CD4-positive, alpha-beta T cell treated with Interleukin-15 for 4 hours (primary cell): ENCODE data around the gene SNN.

Source experiments
- DNase-seq: peaks from one replicate; pipeline ENCODE4 v3.0.0-alpha.2; 2020; ENCODE audit warnings: low spot score

SNN gene

DNA sequence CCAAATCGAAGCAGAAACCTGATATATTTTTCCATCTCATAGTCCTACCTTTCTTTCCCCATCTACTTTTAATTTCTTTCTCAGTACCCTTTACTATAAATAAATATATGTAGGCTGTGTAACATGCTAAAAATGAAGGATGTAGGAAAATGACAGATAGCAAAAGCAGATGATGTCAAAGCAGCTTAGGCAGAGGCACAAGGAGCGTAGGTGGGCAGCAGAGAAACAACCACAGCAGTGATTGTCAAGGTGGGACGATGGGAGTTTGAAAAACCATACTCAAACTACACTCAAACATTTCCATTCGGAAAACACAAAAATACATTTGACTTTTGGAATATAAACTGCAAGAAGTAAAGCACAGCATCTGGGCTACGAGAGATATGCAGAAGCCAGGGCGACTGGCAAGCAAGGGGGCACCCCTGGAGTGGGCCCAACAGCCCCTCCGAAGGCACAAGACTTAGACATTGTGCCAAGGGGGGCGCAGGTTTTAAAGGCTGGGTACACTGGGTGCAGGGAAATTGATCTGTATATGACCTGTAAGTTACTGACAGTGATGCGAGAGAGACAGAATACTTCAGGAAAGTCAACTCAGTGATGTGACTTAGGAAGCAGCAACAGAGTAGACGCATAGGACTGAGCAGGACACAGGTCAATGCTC is 31.1 kb downstream of the SNN start:
- DNase-seq: no peak

DNA sequence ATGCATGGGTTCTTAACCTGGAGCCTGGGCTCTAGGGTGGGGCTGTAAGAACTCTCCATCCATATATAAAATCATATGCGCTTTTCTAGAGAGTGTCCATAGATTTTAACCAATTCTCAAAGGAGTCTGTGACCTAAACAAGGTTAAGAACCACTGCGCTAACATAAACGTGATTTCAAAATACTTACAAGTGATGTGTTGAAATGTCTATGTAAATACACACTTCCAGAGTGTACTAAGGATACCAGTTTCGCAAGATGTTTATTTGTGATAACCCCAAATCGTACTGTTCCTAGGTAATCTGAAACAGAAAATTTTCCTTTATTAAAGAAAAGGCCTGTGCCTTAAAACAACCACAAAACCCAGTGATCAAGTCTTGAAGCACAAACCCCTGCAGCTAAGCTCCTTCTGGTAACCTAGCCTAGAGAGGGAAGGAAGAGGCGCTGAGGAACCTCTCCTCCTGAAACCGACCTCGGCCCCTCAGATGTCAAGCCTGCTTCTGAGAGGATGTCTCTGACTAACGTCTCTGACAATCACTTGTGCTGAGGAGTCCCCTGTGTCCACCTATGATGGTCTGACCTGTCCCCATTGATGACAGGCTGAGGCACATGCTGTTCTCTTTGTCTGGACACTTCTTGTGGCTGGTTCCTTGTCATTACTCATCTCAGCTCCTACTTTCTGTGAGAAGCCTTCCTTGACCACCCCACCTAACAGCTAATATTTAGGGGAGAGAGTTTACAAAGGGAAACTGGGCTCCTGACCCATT is 32.2 kb downstream of the SNN start:
- no peak for DNase-seq

DNA sequence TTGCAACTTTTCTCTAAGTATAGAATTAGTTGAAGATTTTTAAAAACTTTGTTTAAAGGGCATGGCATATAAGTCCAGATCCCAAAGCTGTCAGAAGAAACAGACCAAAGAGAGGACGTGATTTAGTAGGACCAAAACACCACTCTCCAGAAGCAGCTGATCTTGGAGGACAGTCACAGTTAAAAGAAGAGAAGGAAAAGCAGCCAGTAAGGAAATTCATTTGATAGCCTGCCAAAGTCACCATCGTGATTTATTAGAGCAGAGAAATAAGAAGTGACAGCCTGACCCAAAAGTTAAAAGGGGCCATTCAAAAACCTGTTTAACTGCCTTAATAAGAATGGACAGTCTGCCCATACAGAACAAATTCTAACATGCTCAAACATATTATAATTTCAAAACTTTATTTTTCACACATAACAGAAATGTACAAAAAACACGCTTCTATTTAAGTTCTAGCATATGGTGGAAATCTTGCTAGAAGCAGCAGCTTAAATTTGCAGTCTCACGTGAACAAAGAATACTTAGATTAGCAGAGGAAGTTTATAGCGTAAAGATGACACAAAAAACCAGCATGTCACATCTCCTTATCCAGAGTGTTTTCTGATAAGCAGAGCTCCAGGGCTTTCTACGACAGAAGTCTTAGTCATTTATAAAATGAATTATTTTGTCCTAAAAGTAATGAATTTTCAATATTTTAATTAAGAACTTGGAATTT is 37.2 kb downstream of the SNN start:
- DNase-seq: no peak

DNA sequence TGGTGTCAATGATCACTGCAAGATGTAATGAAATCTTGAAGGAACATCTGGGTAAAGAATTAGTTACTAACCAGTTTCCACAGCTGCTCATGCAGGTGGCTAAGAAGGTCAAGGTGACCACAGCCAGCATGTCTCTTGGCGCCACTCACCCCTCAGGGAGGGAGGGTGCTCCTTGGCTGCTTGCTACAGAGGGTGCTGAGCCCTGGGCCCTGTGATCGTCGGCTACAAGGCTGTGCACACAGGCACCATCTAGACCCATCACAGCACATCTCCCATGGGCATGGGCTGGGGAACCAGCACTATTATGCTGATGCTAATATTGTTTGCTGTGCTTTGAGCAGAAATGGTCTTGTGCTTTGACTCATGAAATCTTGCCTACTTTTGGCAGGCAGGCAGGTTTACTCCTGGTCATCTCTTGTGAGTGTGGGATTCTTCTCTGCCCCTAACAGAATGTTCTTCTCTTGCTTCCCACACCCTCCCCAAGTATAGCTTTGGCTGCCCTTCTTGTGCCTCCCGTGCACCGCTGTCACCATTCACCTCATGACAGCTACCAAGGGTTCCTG is 38.0 kb downstream of the SNN start:
- DNase-seq: no peak

DNA sequence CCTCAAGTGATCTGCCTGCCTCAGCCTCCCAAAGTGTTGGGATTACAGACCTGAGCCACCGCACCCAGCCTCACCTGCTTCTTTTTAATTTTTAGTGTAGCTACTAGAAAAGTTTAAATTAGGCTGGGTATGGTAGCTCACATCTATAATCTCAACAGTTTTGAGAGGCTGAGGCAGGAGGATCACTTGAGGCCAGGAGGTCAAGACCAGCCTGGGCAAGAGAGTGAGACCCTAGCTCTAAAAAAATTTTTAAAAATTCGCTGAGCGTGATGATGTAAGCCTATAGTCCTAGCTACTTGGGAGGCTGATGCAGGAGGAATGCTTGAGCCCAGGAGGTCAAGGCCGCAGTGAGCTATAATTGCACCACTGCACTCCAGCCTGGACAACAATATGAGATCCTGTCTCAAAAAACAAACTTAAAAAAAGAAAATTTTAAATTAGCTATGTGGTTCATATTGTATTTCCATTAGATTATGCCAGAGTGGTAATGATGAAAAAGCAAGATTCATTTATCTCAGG is 39.5 kb downstream of the SNN start:
- no peak for DNase-seq

DNA sequence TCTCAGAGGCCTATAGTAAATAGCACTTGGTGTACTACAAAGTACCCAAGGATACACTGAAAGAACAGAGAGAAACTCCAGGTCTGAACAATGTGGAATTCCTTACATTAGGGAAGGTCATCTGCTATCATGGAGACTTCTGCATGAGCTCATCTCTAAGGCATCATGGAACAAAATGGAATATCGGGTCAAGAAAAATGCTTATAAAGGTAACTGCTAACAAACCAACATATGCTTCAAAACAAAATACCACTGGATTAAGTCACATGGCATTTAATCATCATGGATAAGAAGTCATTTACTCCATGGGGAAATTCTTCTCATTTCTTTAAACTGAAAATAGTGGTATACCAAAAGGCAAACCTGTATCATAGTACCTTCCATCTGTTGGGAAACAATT is 40.2 kb downstream of the SNN start:
- DNase-seq: no peak

DNA sequence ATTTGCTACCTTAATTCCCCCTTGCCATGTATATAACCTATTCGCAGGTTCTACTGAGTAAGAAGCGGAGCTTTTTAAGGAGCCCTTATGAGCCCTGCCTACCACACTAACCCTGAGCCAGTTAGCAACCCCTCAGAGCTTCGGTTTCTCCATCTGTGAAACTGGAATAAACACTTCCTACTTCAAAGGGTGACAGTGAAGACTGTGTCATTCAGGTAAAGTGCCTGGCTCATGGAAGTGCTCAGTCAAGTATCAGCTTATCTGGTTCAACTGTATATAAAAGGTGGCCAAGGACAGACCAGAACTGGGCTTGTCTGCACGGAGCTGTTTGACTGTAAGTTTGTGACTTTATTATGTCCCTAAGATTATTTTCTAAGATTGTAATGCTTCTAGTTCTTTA is 43.4 kb downstream of the SNN start:
- no peak for DNase-seq

DNA sequence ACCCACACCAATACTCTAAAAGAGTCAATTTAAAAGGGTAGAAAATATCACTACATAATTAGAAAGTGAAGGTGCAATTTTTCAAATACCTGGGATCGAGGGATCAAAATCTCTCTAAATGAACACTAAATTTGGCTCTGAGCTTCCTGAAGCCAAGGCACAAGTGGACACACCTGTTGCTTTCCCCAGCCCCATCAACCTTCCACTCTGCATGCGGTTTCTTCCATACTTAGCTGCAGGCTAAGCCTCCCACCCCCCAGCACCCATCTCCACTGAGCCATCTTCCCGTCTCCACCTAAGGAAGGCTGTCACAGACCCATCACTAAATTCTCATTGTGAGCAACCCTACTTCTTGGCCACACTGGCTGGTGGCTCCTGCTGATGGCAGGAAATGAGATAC is 43.9 kb downstream of the SNN start:
- DNase-seq: no peak

DNA sequence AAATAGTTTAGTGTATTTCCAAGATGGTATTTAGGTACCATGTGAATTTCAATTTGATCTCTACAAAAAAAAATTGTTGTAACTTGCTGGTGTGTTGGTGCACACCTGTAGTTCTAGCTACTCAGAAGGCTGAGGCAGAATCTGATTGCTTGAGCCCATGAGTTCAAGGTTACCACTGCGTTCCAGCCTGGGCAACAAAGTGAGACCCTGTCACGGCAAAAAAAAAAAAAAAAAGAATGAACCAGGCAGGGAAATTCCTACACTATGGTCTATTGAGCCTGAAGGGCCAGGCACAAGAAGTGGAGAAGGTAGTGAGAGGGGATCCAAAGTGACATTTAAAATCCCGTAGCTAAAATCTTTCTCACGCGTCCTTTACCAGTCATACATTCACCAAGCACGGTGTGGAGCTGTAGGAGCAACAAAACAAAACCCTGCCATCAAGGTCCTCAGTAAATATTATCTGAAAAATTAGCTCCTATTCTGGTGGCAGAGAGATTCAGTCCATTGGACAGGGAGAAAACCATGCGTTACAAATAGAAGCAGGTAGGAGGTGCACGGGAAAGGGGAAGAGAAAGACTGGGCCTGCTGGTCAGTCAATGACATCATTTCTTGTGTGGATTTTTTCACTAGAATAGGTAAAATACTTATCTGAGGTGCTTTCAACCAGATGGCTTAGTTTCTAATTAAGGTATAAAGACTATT is 47.1 kb downstream of the SNN start:
- no peak for DNase-seq

DNA sequence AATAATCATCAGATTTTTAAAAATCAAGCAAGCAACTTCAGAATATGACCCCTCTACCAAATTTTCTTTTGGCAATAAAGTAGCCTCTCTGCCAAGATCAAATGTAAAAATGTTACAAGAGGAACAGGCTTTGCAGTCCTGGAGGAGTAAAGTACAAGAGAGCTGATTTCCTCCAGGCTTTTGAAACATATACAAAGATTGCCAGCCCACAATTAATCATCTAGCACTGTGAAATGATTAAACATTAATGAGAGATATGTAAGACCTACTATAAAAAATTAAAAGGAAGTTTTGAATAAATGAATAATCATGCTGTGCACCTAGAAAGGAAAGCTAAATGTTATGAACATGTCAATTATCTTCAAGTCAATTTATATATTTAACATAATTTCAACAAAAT is 48.1 kb downstream of the SNN start:
- DNase-seq: no peak

DNA sequence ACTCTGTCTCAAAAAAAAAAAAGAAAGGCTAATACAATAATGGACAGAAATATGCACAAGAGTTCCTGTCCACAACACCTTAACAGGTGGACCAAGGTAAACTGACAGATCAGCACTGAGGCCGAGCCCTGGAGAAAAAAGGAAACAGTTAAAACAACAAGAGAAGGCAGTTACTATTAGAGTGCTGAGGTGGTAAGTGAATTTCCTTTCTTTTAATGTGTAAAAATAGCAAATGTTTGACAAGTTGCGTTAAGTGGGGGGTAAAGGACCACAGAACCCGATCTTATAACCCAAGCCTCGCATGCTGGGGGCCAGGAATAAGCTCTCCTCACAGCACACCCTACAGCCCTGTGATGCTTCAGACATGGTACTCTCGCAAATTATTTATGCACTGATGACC is 49.6 kb downstream of the SNN start:
- no peak for DNase-seq

DNA sequence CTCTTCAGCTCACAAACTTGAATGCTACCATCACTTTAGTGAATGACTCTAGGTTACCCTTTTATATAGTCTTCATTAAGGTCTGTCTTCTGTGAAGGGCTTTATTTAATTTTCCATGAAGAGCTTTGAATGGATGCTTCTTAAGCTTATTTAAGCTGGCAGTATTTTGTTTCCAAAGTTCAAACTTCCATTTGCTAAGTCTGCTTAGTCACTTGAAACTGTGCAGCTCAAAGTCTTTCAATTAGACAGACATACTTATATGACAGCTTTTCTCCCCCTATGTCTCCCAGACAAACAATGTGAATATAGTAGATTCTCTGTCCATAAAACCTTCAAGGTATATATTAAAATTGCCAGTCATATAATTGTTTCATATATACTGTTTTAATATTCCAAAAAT is 50.9 kb downstream of the SNN start:
- DNase-seq: no peak

DNA sequence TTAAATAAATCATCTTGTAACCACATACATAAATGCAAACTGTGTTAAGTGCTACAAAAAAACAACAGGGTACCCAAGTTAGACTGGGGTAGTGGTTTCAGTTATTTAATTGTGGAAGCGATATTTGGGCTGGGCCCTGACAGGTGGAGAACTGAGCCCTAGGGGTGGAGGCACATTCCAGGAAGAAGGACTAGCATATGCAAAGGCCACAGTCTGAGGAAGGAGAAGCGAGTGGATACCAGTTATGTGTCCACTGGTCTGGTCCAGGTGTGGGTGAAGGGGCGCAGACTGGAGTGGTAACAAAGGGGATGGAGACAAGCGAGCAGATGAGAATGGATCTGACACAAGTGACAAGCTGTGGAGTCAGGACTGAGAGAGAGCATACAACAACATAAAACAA is 51.5 kb downstream of the SNN start:
- no peak for DNase-seq

DNA sequence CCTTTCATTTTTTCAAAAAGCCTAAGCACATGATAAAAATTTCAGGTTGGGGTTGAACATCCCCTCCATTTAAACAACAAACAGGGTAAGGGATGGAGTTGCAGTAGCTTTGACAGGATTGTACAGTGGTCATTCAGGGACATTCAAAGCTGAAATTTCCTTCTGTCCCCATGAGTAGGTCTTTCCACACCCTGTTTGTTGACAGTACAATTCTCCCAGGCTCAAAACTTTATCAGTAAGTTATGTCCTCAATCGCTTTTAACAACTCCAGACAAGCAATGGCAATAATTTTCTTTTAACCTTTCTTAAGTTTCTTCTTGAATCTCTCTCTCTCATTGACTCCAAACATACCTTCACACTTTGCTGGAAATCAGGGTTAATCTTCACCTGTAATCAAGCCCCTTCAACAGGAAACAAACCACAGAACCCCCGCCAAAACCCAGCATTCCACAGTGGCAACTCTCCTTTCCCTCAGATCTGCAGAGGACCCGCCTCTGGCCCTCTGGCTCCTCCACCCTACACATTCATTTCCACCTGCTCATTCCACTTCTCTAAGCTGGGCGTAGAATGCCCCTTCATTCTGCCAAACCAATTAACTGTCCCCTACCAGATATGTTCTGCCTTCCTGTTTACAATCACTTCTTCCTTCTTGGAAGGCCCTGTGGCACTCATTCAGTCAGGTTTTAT is 53.7 kb downstream of the SNN start:
- no peak for DNase-seq

DNA sequence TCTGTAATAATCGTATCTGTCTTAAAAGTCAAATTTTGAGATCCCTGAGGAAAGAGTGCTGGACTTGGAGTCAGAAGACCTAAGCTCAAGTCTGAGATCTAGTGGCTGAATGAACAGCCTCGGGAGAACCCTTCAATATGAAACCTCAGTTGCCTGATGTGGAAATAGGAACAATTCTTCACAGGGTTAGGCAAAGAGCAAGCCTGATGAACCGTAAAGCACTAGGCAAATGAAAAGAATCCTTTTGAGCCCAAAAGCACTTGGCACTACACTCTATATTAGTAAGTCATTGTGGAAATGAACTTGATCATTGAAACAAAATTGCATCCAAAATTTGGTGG is 54.2 kb downstream of the SNN start:
- no peak for DNase-seq

DNA sequence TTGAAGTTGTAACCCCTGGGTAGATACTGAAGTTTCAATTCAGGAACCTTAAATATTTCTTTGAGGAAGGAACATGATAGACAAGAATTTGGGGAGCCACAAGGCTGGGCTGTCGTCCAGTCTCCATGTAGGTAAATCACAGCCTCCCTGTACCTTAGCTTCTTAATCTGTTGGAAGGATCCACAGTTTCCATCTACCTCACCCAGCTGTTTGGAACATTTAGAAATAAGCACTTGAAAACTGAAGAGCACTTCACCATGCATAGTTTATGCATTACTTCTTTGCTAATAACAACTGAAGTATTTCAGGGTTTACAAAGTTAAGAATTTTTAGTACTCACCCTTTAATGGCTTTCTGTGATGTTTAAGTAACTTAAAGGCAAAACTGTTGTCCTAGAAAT is 57.2 kb downstream of the SNN start:
- no peak for DNase-seq

DNA sequence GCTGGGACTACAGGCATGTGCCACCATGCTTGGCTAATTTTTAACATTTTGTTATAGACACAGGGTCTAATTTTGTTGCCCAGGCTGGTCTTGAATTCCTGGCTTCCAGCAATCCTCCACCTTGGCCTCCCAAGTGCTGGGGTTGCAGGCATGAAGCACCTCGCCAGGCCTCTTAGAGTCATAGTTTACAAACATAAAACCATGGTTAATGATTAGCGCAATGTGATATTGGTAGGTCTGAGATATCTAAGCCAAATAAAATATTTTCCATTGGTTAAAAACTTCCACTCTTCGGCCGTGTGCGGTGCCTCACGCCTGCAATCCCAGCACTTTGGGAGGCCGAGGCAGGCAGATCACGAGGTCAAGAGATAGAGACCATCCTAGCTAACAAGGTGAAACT is 57.8 kb downstream of the SNN start:
- DNase-seq: no peak

DNA sequence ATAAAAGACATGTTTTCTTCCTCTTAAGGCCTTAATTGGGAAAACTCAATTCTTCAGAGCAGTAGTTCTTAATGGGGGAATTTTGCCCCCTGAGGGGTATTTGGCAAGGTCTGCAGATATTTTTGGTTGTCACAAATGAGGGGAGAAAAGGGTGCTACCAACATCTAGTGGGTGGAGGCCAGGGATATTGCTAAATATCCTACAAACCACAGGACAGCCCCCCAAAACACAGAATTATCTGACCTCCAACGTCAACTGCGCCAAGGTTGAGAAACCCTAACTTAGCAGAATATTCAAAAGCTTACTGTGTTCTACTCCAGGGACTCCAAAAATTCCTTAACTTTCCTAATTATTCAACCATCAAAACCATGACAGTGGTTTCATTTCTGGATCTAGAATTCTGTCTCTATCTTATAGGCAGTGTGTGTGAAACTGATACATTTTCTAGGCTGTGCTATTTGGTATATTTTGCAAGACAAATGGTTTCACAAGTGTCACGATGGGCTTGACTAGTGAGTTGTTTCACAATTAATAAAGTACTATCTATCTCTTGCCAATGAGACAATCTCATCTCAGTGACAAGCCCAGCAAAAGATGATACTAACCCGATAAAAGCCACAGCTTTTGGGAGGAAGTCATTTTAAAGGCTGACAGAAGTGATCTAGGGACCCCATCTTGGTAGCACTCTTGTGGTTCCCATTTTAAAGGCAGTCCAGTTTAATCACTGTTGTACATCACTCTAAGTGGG is 59.7 kb downstream of the SNN start:
- DNase-seq: no peak
